Measurements from ENCODE around the gene LBP.

Gene LBP

GRCh38 chr20:38346247-38346651, at the start of gene LBP:
TSS of gene LBP (plus strand) at chr20:38346482. CDS start at chr20:38346517, 35 bp downstream.
- TF ChIP-seq GATA3 (IDR thresholded peaks at IDR 0.05; ENCODE audit: low read depth, low read length) (no peak), GATA2 (IDR thresholded peaks at IDR 0.05; ENCODE audit: low read depth, low read length) (no peak)

- TF ChIP-seq GATA2 (IDR thresholded peaks at IDR 0.05; ENCODE audit: low read depth, low read length) (no peak), GATA3 (IDR thresholded peaks at IDR 0.05; ENCODE audit: low read depth, low read length) (no peak)
Measured at GRCh38 chr20:38297916-38298674, 48.2 kb upstream of the LBP start.

GRCh38 chr20:38298768-38299288, 47.5 kb upstream of the LBP start:
- TF ChIP-seq GATA3 (IDR thresholded peaks at IDR 0.05; ENCODE audit: low read depth, low read length) (no peak), GATA2 (IDR thresholded peaks at IDR 0.05; ENCODE audit: low read depth, low read length) (no peak)

- TF ChIP-seq GATA3 (IDR thresholded peaks at IDR 0.05; ENCODE audit: low read depth, low read length) (no peak), GATA2 (IDR thresholded peaks at IDR 0.05; ENCODE audit: low read depth, low read length) (no peak)
Measured at GRCh38 chr20:38299963-38300362, 46.3 kb upstream of the LBP start.

- no peak for TF ChIP-seq GATA3 (IDR thresholded peaks at IDR 0.05; ENCODE audit: low read depth, low read length)
- no peak for TF ChIP-seq GATA2 (IDR thresholded peaks at IDR 0.05; ENCODE audit: low read depth, low read length)
Measured at GRCh38 chr20:38300438-38300837, 45.8 kb upstream of the LBP start.

- no peak for TF ChIP-seq GATA2 (IDR thresholded peaks at IDR 0.05; ENCODE audit: low read depth, low read length)
- TF ChIP-seq GATA3 (IDR thresholded peaks at IDR 0.05; ENCODE audit: low read depth, low read length): no peak
Measured at GRCh38 chr20:38301309-38301708, 45.0 kb upstream of the LBP start.

GRCh38 chr20:38302786-38303185, 43.5 kb upstream of the LBP start:
- TF ChIP-seq GATA2 (IDR thresholded peaks at IDR 0.05; ENCODE audit: low read depth, low read length) (no peak), GATA3 (IDR thresholded peaks at IDR 0.05; ENCODE audit: low read depth, low read length) (no peak)

GRCh38 chr20:38303908-38304379, 42.3 kb upstream of the LBP start, which contains the start of gene BPI:
TSS of gene BPI (plus strand) at chr20:38304156. CDS start at chr20:38304224, 68 bp downstream.
- TF ChIP-seq GATA2 (IDR thresholded peaks at IDR 0.05; ENCODE audit: low read depth, low read length) (no peak), GATA3 (IDR thresholded peaks at IDR 0.05; ENCODE audit: low read depth, low read length) (no peak)

GRCh38 chr20:38304845-38305447, 41.3 kb upstream of the LBP start:
- TF ChIP-seq GATA3 (IDR thresholded peaks at IDR 0.05; ENCODE audit: low read depth, low read length): no peak
- TF ChIP-seq GATA2 (IDR thresholded peaks at IDR 0.05; ENCODE audit: low read depth, low read length): no peak

- TF ChIP-seq GATA3 (IDR thresholded peaks at IDR 0.05; ENCODE audit: low read depth, low read length) (no peak), GATA2 (IDR thresholded peaks at IDR 0.05; ENCODE audit: low read depth, low read length) (no peak)
Measured at GRCh38 chr20:38305541-38305940, 40.7 kb upstream of the LBP start.

GRCh38 chr20:38306379-38306778, 39.9 kb upstream of the LBP start:
- TF ChIP-seq GATA3 (IDR thresholded peaks at IDR 0.05; ENCODE audit: low read depth, low read length) (no peak), GATA2 (IDR thresholded peaks at IDR 0.05; ENCODE audit: low read depth, low read length) (no peak)

GRCh38 chr20:38307371-38308046, 38.8 kb upstream of the LBP start:
- no peak for TF ChIP-seq GATA3 (IDR thresholded peaks at IDR 0.05; ENCODE audit: low read depth, low read length)
- TF ChIP-seq GATA2 (IDR thresholded peaks at IDR 0.05; ENCODE audit: low read depth, low read length): no peak

- TF ChIP-seq GATA2 (IDR thresholded peaks at IDR 0.05; ENCODE audit: low read depth, low read length) (no peak), GATA3 (IDR thresholded peaks at IDR 0.05; ENCODE audit: low read depth, low read length) (no peak)
Measured at GRCh38 chr20:38308047-38308438, 38.2 kb upstream of the LBP start.

GRCh38 chr20:38308447-38308846, 37.8 kb upstream of the LBP start:
- TF ChIP-seq GATA2 (IDR thresholded peaks at IDR 0.05; ENCODE audit: low read depth, low read length) (no peak), GATA3 (IDR thresholded peaks at IDR 0.05; ENCODE audit: low read depth, low read length) (no peak)
